IMR-90 (cell line): ENCODE measurements around the gene CAPN3.

Experiments
- BHLHE40 ChIP-seq: fragments of 150-350 bp; IDR thresholded peaks from 2 replicates; pipeline ENCODE4 v1.6.1; 2016; ENCODE audit warnings: mild to moderate bottlenecking, low read depth, low read length
- CEBPB ChIP-seq: IDR thresholded peaks from 2 replicates; pipeline ENCODE4 v1.6.1; 2012; ENCODE audit warnings: low read depth, low read length, improper control_type of control experiment
- CTCF ChIP-seq: conservative IDR thresholded peaks from 2 replicates; pipeline ENCODE4 v1.5.1; 2012; ENCODE audit warnings: mild to moderate bottlenecking, low read depth, low read length, improper control_type of control experiment
- ELK1 ChIP-seq: fragments of 150-350 bp; IDR thresholded peaks from 2 replicates; pipeline ENCODE4 v1.6.1; 2016; ENCODE audit warnings: low read depth, mild to moderate bottlenecking, low read length, moderate library complexity, borderline replicate concordance
- MAFK ChIP-seq: IDR thresholded peaks from 2 replicates; pipeline ENCODE4 v1.6.1; 2012; ENCODE audit warnings: low read depth, low read length, improper control_type of control experiment
- MAZ ChIP-seq: IDR thresholded peaks from 2 replicates; pipeline ENCODE4 v1.6.1; 2012; ENCODE audit warnings: low read depth, mild to moderate bottlenecking, low read length, improper control_type of control experiment, moderate library complexity, borderline replicate concordance
- MXI1 ChIP-seq: IDR thresholded peaks from 2 replicates; pipeline ENCODE4 v1.6.1; 2012; ENCODE audit warnings: low read depth, mild to moderate bottlenecking, low read length, moderate library complexity, borderline replicate concordance
- POLR2A ChIP-seq: IDR thresholded peaks from 2 replicates; pipeline ENCODE4 v1.6.1; 2012; ENCODE audit warnings: mild to moderate bottlenecking, low read depth, low read length
- RFX5 ChIP-seq: IDR thresholded peaks from 2 replicates; pipeline ENCODE4 v1.8.0; 2012; ENCODE audit warnings: low read depth, mild to moderate bottlenecking, low read length, moderate library complexity
- USF2 ChIP-seq: fragments of 150-350 bp; IDR thresholded peaks from 2 replicates; pipeline ENCODE4 v1.6.1; 2017; ENCODE audit warnings: mild to moderate bottlenecking, antibody characterized with exemption, low read length, low read depth

- TF ChIP-seq CTCF (no peak), MAFK (no peak), BHLHE40 (no peak), POLR2A (no peak), CEBPB (no peak), MXI1 (no peak), ELK1 (no peak), USF2 (no peak), RFX5 (no peak), MAZ (no peak)
These were observed 6.2 kb upstream of the CAPN3 start for GRCh38 chr15:42353061-42353460.
